IMR-90 (cell line): ENCODE data around the gene ARHGAP24. TPM values are rescaled to one million over a fixed set of nuclear protein-coding genes. Genes with fewer than 3 reads are reported as not detected.

Experiments
- ATAC-seq: fragments of 200-7000 bp; cut with Tn5 transposase; 2 replicates; pipeline ENCODE4 v1.9.1; 2020; ENCODE audit warnings: low read depth, mild to moderate bottlenecking, moderate library complexity
- BruUV-seq: library from RNA; stranded (reverse); fragments of 400-500 nt; replicated peaks from 2 replicates; lab custom pipeline; 2021; lab: Mats Ljungman, UMichigan
- CTCF ChIA-PET: fragments of 300-600 bp; formaldehyde crosslinking; extraction: SDS; loops from one replicate; lab custom pipeline; 2021; ENCODE audit warnings: antibody characterized with exemption; lab: Yijun Ruan, JAX
- POLR2A ChIA-PET: fragments of 300-600 bp; sonication (Branson Sonifier 250); formaldehyde crosslinking; loops from one replicate; lab custom pipeline; 2022; ENCODE audit warnings: antibody characterized with exemption; ENCODE audit not compliant: unreplicated experiment; lab: Charles Lee
- DNase-seq: peaks from one replicate; pipeline ENCODE4 v3.0.0; 2013
- H2AFZ ChIP-seq: replicated peaks from 2 replicates; pipeline ENCODE3; 2013; ENCODE audit warnings: low read length, mild to moderate bottlenecking; ENCODE audit not compliant: poor library complexity
- H2AK5ac ChIP-seq: 2 replicates; pipeline ENCODE4 v1.6.1; 2013; ENCODE audit warnings: low read depth, low read length, inconsistent platforms
- H2AK9ac ChIP-seq: replicated peaks from 2 replicates; pipeline ENCODE3; 2013; ENCODE audit warnings: mild to moderate bottlenecking, low read depth, low read length, moderate library complexity; ENCODE audit not compliant: poor library complexity
- H2BK120ac ChIP-seq: 2 replicates; pipeline ENCODE4 v1.6.1; 2013; ENCODE audit warnings: low read depth, low read length, inconsistent platforms
- H2BK15ac ChIP-seq: 3 replicates; pipeline ENCODE4 v1.6.1; 2013; ENCODE audit warnings: low read depth, low read length, inconsistent platforms
- H2BK20ac ChIP-seq: 2 replicates; pipeline ENCODE4 v1.6.1; 2013; ENCODE audit warnings: low read depth, mild to moderate bottlenecking, inconsistent platforms, low read length, moderate library complexity
- H2BK5ac ChIP-seq: 2 replicates; pipeline ENCODE4 v1.6.1; 2013; ENCODE audit warnings: mild to moderate bottlenecking, low read depth, low read length, inconsistent platforms; ENCODE audit not compliant: poor library complexity, severe bottlenecking
- H3K14ac ChIP-seq: replicated peaks from 2 replicates; pipeline ENCODE4 v1.6.1; 2013; ENCODE audit warnings: low read depth, low read length, inconsistent platforms
- H3K18ac ChIP-seq: 2 replicates; pipeline ENCODE4 v1.6.1; 2013; ENCODE audit warnings: low read depth, low read length, control low read depth
- H3K23ac ChIP-seq: 2 replicates; pipeline ENCODE4 v1.6.1; 2013; ENCODE audit warnings: low read depth, low read length, inconsistent platforms
- H3K27ac ChIP-seq: 2 replicates; pipeline ENCODE4 v1.5.1; 2013; ENCODE audit warnings: mild to moderate bottlenecking, control low read depth, low read length; ENCODE audit not compliant: insufficient read depth
- H3K27me3 ChIP-seq: 2 replicates; pipeline ENCODE4 v1.6.1; 2013; ENCODE audit warnings: low read length; ENCODE audit not compliant: control insufficient read depth, insufficient read depth
- H3K36me3 ChIP-seq: 2 replicates; pipeline ENCODE4 v1.6.1; 2013; ENCODE audit warnings: low read length, mixed read lengths; ENCODE audit not compliant: control insufficient read depth, insufficient read depth
- H3K4ac ChIP-seq: 2 replicates; pipeline ENCODE4 v1.6.1; 2013; ENCODE audit warnings: low read depth, low read length, inconsistent platforms
- H3K4me1 ChIP-seq: 2 replicates; pipeline ENCODE4 v1.6.1; 2013; ENCODE audit warnings: low read length, mixed read lengths; ENCODE audit not compliant: control insufficient read depth, insufficient read depth
- H3K4me2 ChIP-seq: 2 replicates; pipeline ENCODE4 v1.6.1; 2013; ENCODE audit warnings: low read depth, mild to moderate bottlenecking, control low read depth, low read length, moderate library complexity
- H3K4me3 ChIP-seq: 2 replicates; pipeline ENCODE4 v1.5.1; 2013; ENCODE audit warnings: low read depth, mild to moderate bottlenecking, control low read depth, low read length, moderate library complexity; ENCODE audit not compliant: insufficient read depth
- H3K56ac ChIP-seq: 2 replicates; pipeline ENCODE4 v1.6.1; 2013; ENCODE audit warnings: low read length, inconsistent platforms; ENCODE audit not compliant: insufficient read depth; ENCODE audit errors: extremely low read depth
- H3K79me1 ChIP-seq, 2 experiments: 2 replicates each; pipeline ENCODE4 v1.6.1; 2013; ENCODE audit warnings: low read length in 2 of 2, inconsistent platforms in 1 of 2, low read depth in 1 of 2
- H3K9ac ChIP-seq: 2 replicates; pipeline ENCODE4 v1.6.1; 2013; ENCODE audit warnings: low read depth, low read length, control low read depth
- H3K9me1 ChIP-seq: 2 replicates; pipeline ENCODE4 v1.6.1; 2013; ENCODE audit warnings: low read length, inconsistent platforms; ENCODE audit not compliant: insufficient read depth
- H3K9me3 ChIP-seq: 2 replicates; pipeline ENCODE4 v1.6.1; 2013; ENCODE audit warnings: low read length; ENCODE audit not compliant: control insufficient read depth, insufficient read depth
- H4K20me1 ChIP-seq: 2 replicates; pipeline ENCODE4 v1.6.1; 2013; ENCODE audit warnings: low read length, inconsistent platforms; ENCODE audit not compliant: insufficient read depth
- H4K5ac ChIP-seq: 2 replicates; pipeline ENCODE4 v1.6.1; 2013; ENCODE audit warnings: mild to moderate bottlenecking, low read depth, low read length, control low read depth
- H4K8ac ChIP-seq, 2 experiments: 2 replicates each; pipeline ENCODE4 v1.6.1; 2013; ENCODE audit warnings: low read depth in 2 of 2, low read length in 2 of 2, control low read depth in 1 of 2, inconsistent platforms in 1 of 2
- H4K91ac ChIP-seq: 2 replicates; pipeline ENCODE4 v1.6.1; 2013; ENCODE audit warnings: low read depth, low read length, inconsistent platforms; ENCODE audit not compliant: insufficient read depth
- CTCF ChIP-seq: conservative IDR thresholded peaks from 2 replicates; pipeline ENCODE4 v1.5.1; 2012; ENCODE audit warnings: mild to moderate bottlenecking, low read depth, low read length, improper control_type of control experiment
- FOS ChIP-seq: fragments of 150-350 bp; IDR thresholded peaks from 2 replicates; pipeline ENCODE4 v1.6.1; 2016; ENCODE audit warnings: low read depth, low read length
- RAD21 ChIP-seq: IDR thresholded peaks from 2 replicates; pipeline ENCODE4 v1.6.1; 2012; ENCODE audit warnings: low read length, improper control_type of control experiment
- SMC3 ChIP-seq: fragments of 150-350 bp; IDR thresholded peaks from 2 replicates; pipeline ENCODE4 v1.6.1; 2016; ENCODE audit warnings: low read depth, mild to moderate bottlenecking, antibody characterized with exemption, low read length, moderate library complexity
- WGBS, 2 experiments: methylation state at CpG; one replicate each; pipeline versions ENCODE4 v1.1.5 to v1.1.7; 2013; ENCODE audit warnings: missing lambda C conversion rate in 2 of 2; ENCODE audit not compliant: insufficient read length in 1 of 2; ENCODE audit errors: extremely low coverage in 2 of 2; 5-methylcytosine and 5-hydroxymethylcytosine counted together
- dilution Hi-C: fragments of 300-500 bp; cut with HindIII; formaldehyde crosslinking; loops from one replicate; pipeline ENCODE4 v1.14.3; 2018; ENCODE audit warnings: low sequenced_read_pairs; ENCODE audit not compliant: unreplicated experiment
- in situ Hi-C: fragments of 300-500 bp; cut with MboI; formaldehyde crosslinking; loops from 3 replicates; pipeline ENCODE4 v1.14.3; 2019; ENCODE audit warnings: low sequenced_read_pairs, inconsistent platforms, mixed read lengths
- intact Hi-C: fragments of 100-400 bp; cut with micrococcal nuclease; formaldehyde crosslinking; loops from 2 replicates; pipeline ENCODE4 v1.10.0; 2022
- polyA plus RNA-seq, 3 experiments: library from polyadenylated mRNA; depleted of rRNA; stranded (reverse); fragments of >200 nt; gene quantifications; 2 replicates each; pipeline ENCODE4 v1.2.3, GENCODE V29; 2012; ENCODE audit warnings: low replicate concordance in 1 of 3
- total RNA-seq: library from RNA; depleted of rRNA; stranded (reverse); fragments of >200 nt; gene quantifications from 2 replicates; pipeline ENCODE4 v1.2.3, GENCODE V29; 2012

ARHGAP24 gene
- total and polyA plus RNA-seq, 2 of the 4 experiments (the other 2 are of a cell fraction), result 11.9 to 24.0 TPM

DNA sequence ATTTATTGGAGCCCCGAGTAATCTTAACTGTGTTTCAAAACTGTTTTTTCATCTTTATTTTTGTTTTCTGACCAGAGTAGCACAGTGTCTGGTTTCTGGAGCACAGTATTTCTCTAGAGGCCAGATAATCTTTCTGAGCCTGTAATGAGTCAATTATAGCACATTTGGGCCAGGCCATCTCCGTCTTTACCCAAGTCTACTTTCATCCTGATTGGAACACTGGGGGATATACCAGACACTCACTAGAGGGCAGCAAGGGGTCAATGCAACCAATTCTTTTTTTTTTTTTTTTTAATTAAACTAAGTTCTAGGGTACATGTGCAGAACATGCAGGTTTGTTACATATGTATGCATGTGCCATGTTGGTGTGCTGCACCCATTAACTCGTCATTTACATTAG, 282.0 kb downstream of the ARHGAP24 start:
- DNase-seq (peak; percentile 62), ATAC-seq (peak; percentile 87)
- Histone ChIP-seq H3K9ac (no peak overlapping the region), H2AK9ac (no peak overlapping the region), H2AFZ (no peak overlapping the region), H4K8ac (no peak overlapping the region), H2BK5ac (no peak overlapping the region), H3K9me3 (no peaks in the 10 kb centered on the region), H3K27me3 (no peaks in the 10 kb centered on the region), H3K4ac (no peak overlapping the region), H4K5ac (no peak overlapping the region), H2BK120ac (no peak overlapping the region), H3K14ac (no peak overlapping the region), H4K20me1 (no peaks in the 10 kb centered on the region), H3K18ac (no peak overlapping the region), H3K79me1 (no peaks in the 10 kb centered on the region), H3K56ac (no peak overlapping the region), H4K91ac (no peak overlapping the region), H2AK5ac (no peak overlapping the region), H2BK15ac (no peak overlapping the region), H3K4me1 (peaks cover 10% of the 10 kb centered on the region; the same call in 1 of the 2 replicates), H3K23ac (no peak overlapping the region), H3K36me3 (no peaks in the 10 kb centered on the region), H3K9me1 (0 out of 2 replicates have a peak, but pooled peaks cover 3% of the 10 kb centered on the region), H3K4me3 (no peak overlapping the region), H3K27ac (no peak overlapping the region), H3K4me2 (no peak overlapping the region), H2BK20ac (no peak overlapping the region)
- CTCF ChIA-PET, result interaction anchor here (1.6 kb wide), 1 partner anchor 40 kb away, joined by 12 read pairs; no protein-coding TSS in a partner anchor
- in situ Hi-C loops (no loop called here), dilution Hi-C loops (no loop called here), intact Hi-C loops (loop anchor here (1.0 to 2.0 kb wide), 3 partner anchors 40 to 288 kb away; no protein-coding TSS in a partner anchor)
- POLR2A ChIA-PET, result no interaction called here
- no TSS peak for BruUV-seq
- TF ChIP-seq CTCF, result peak; percentile 64
- no peak for TF ChIP-seq FOS
- TF ChIP-seq SMC3, result peak; percentile 68
- peak; percentile 67 for TF ChIP-seq RAD21
- no CpG with 5 or more reads among the region's 3 CpGs for WGBS, 2 experiments
